ENCODE measurements around the gene RFWD3. TPM values are rescaled to one million over a fixed set of nuclear protein-coding genes. Genes with fewer than 3 reads are reported as not detected.
A peak's percentile ranks its signal among the peaks of the same experiment; 100 is the strongest.

RFWD3 gene
- total and polyA plus RNA-seq, 2 of the 4 experiments (the other 2 are of a cell fraction), result 16.7 to 27.6 TPM

GRCh38 chr16:74700116-74700437, 33.4 kb upstream of the RFWD3 start:
- intact Hi-C loops (cut with micrococcal nuclease), result no loop called here
- peaks cover 7 to 14% of the 10 kb centered on the region in 2 experiments; a peak in 3 of 4 replicates for H3K79me1 ChIP-seq (ENCODE audit: low read depth in 1 of 2, low read length in 2 of 2)
- H2AK5ac ChIP-seq (ENCODE audit: low read depth, low read length), result no peak overlapping the region
- peak overlapping the region; percentile 91 for H4K5ac ChIP-seq (ENCODE audit: low read depth, low read length)
- peak overlapping the region; percentile 78 for H3K4me3 ChIP-seq (ENCODE audit: insufficient read depth, low read depth, low read length)
- peak overlapping the region; percentile 84 for H3K9ac ChIP-seq (ENCODE audit: low read depth, low read length)
- H3K4me2 ChIP-seq (ENCODE audit: low read depth, low read length), result peak overlapping the region; percentile 99
- H4K20me1 ChIP-seq (ENCODE audit: insufficient read depth, low read length), result no peaks in the 10 kb centered on the region
- H3K27ac ChIP-seq (ENCODE audit: insufficient read depth, low read length), result peak overlapping the region; percentile 47
- DNase-seq (no peak), ATAC-seq (ENCODE audit: low read depth) (peak; percentile 31)
- in situ Hi-C loops (cut with MboI; ENCODE audit: low sequenced_read_pairs), result no loop called here
- peak overlapping the region; percentile 25 to 68 for H4K8ac ChIP-seq (ENCODE audit: low read depth in 2 of 2, low read length in 2 of 2)
- no peaks in the 10 kb centered on the region for H3K4me1 ChIP-seq (ENCODE audit: control insufficient read depth, insufficient read depth, low read length)
- peak overlapping the region; percentile 20; the same call in 1 of the 2 replicates for H2BK20ac ChIP-seq (ENCODE audit: low read depth, low read length)
- H3K27me3 ChIP-seq (ENCODE audit: control insufficient read depth, insufficient read depth, low read length), result no peaks in the 10 kb centered on the region
- H3K36me3 ChIP-seq (ENCODE audit: control insufficient read depth, insufficient read depth, low read length), result 0 out of 2 replicates have a peak, but pooled peaks cover 1% of the 10 kb centered on the region
- TF ChIP-seq MAZ (IDR thresholded peaks at IDR 0.05; ENCODE audit: borderline replicate concordance, low read depth, low read length) (no peak), FOS (IDR thresholded peaks at IDR 0.05; ENCODE audit: low read depth, low read length) (no peak), RFX5 (IDR thresholded peaks at IDR 0.05; ENCODE audit: low read depth, low read length) (no peak), USF2 (IDR thresholded peaks at IDR 0.05; ENCODE audit: low read depth, low read length) (no peak), BHLHE40 (IDR thresholded peaks at IDR 0.05; ENCODE audit: low read depth, low read length) (no peak), MAFK (IDR thresholded peaks at IDR 0.05; ENCODE audit: low read depth, low read length) (no peak), CHD1 (IDR thresholded peaks at IDR 0.05; ENCODE audit: low read depth, low read length) (no peak), CEBPB (IDR thresholded peaks at IDR 0.05; ENCODE audit: low read depth, low read length) (no peak), MXI1 (IDR thresholded peaks at IDR 0.05; ENCODE audit: borderline replicate concordance, low read depth, low read length) (no peak), CTCF (conservative IDR thresholded peaks at IDR 0.05; ENCODE audit: low read depth, low read length) (no peak), RAD21 (IDR thresholded peaks at IDR 0.05; ENCODE audit: low read length) (no peak), NFE2L2 (IDR thresholded peaks at IDR 0.05; ENCODE audit: low read depth, low read length) (no peak), POLR2A (IDR thresholded peaks at IDR 0.05; ENCODE audit: low read depth, low read length) (no peak)
- H3K56ac ChIP-seq (ENCODE audit: extremely low read depth, insufficient read depth, low read length), result peak overlapping the region; percentile 26; the same call in 1 of the 2 replicates
- ChIA-PET POLR2A (ENCODE audit: unreplicated experiment) (no interaction called here), CTCF (interaction anchor here (1.4 to 3.2 kb wide), 2 partner anchors 40 to 162 kb away, joined by 5 to 22 read pairs; no protein-coding TSS in a partner anchor)
- peak overlapping the region; percentile 90 for H3K23ac ChIP-seq (ENCODE audit: low read depth, low read length)
- no peaks in the 10 kb centered on the region for H3K9me3 ChIP-seq (ENCODE audit: control insufficient read depth, insufficient read depth, low read length)
- H3K9me1 ChIP-seq (ENCODE audit: insufficient read depth, low read length), result 0 out of 2 replicates have a peak, but pooled peaks cover 3% of the 10 kb centered on the region
- H3K18ac ChIP-seq (ENCODE audit: low read depth, low read length), result peak overlapping the region; percentile 75
- H2AK9ac ChIP-seq (replicated peaks; ENCODE audit: low read depth, low read length, poor library complexity), result peak overlapping the region; percentile 94
- H4K91ac ChIP-seq (ENCODE audit: insufficient read depth, low read depth, low read length), result peak overlapping the region; percentile 67
- dilution Hi-C loops (cut with HindIII; ENCODE audit: low sequenced_read_pairs, unreplicated experiment), result no loop called here
- peak overlapping the region; percentile 47 for H2BK5ac ChIP-seq (ENCODE audit: low read depth, low read length, poor library complexity, severe bottlenecking)
- whole genome bisulfite sequencing, 2 experiments (ENCODE audit: extremely low coverage in 2 of 2, insufficient read length in 1 of 2), result 15% methylated on average over 8 of the region's 16 CpGs; no CpG with 5 or more reads in 1 of the 2 experiments
- BruUV-seq (replicated peaks), result no TSS peak
- peak overlapping the region; percentile 99 for H2AFZ ChIP-seq (replicated peaks; ENCODE audit: low read length, poor library complexity)
- peak overlapping the region; percentile 88 for H3K4ac ChIP-seq (ENCODE audit: low read depth, low read length)
- H2BK15ac ChIP-seq (ENCODE audit: low read depth, low read length), result peak overlapping the region; percentile 20; the same call in 1 of the 3 replicates
- peak overlapping the region; percentile 54 for H3K14ac ChIP-seq (replicated peaks; ENCODE audit: low read depth, low read length)
- H2BK120ac ChIP-seq (ENCODE audit: low read depth, low read length), result peak overlapping the region; percentile 79; the same call in 1 of the 2 replicates

Measured in IMR-90 (cell line).